Activated T-cell treated with anti-CD3 and anti-CD28 coated beads, Interleukin-2, amount 50 U/mL, for 4 hours (primary cell): ENCODE results near the gene OR5B21. TPM values are rescaled to one million over a fixed set of nuclear protein-coding genes. Genes with fewer than 3 reads are reported as not detected.

ENCODE experiments used
- total RNA-seq, 3 donors: library from RNA; stranded (reverse); gene quantifications; one replicate each; pipeline ENCODE4 v1.2.1, GENCODE V29; 2021

OR5B21 gene
- total RNA-seq, 3 donors from 2014 or later: not detected

Other genes with a start within 250 kb of the OR5B21 start
- not detected for gene OR10W1, start 239.8 kb downstream of the OR5B21 start, total RNA-seq
- not detected for gene OR5B17, start 149.0 kb downstream of the OR5B21 start, total RNA-seq
- gene OR5B3, start 101.2 kb downstream of the OR5B21 start, total RNA-seq: not detected
- not detected for gene OR5B2, start 80.0 kb downstream of the OR5B21 start, total RNA-seq
- gene OR5B12, start 65.9 kb downstream of the OR5B21 start, total RNA-seq: not detected
- gene LPXN, start 67.8 kb upstream of the OR5B21 start, total RNA-seq: 100 to 1,000 TPM; 102 to 116 (median 115) TPM
- 10 to 100 TPM; 54.8 to 60.4 (median 54.9) TPM for gene ZFP91, start 71.0 kb upstream of the OR5B21 start, total RNA-seq
- 1 to 10 TPM; 3.5 to 4.3 (median 3.6) TPM for gene CNTF, start 114.6 kb upstream of the OR5B21 start, total RNA-seq
- not detected for gene GLYAT, start 223.8 kb upstream of the OR5B21 start, total RNA-seq